Prostate gland (tissue), 2 donors: ENCODE data around the gene FZD8.

Source experiments
- CTCF ChIP-seq, 4 experiments: fragments of 200-600 bp in 2 of 4; fragments of 450-650 bp in 2 of 4; sonication (generic) in 2 of 4; IDR thresholded peaks; 1 replicate in 3 of 4; 2 replicates in 1 of 4; pipeline ENCODE4 v1.5.1; 2016 to 2019; ENCODE audit warnings: antibody characterized with exemption in 4 of 4, mild to moderate bottlenecking in 2 of 4, moderate library complexity in 2 of 4
- POLR2AphosphoS5 ChIP-seq: sonication (generic); formaldehyde crosslinking; IDR thresholded peaks from one replicate; pipeline ENCODE4 v1.6.1; 2017; ENCODE audit warnings: antibody characterized with exemption

GRCh38 chr10:35659456-35659855 lies 17.4 kb upstream of the FZD8 start:
- TF ChIP-seq CTCF (IDR thresholded peaks at IDR 0.05) (no peak), POLR2AphosphoS5 (no peak)
